GM20000 (cell line): ENCODE measurements around the gene ENPEP.

ENCODE experiments used
- DNase-seq: peaks from one replicate; pipeline ENCODE4 v3.0.0; 2012; ENCODE audit warnings: low spot score
- CTCF ChIP-seq: IDR thresholded peaks from 2 replicates; pipeline ENCODE4 v1.5.1; 2012; ENCODE audit warnings: mild to moderate bottlenecking, control low read depth; ENCODE audit errors: extremely low read depth, missing control alignments

Gene ENPEP

GRCh38 chr4:110512901-110513300 is 36.9 kb downstream of the ENPEP start:
- no peak for DNase-seq
- TF ChIP-seq CTCF = no peak

GRCh38 chr4:110514889-110515479 is 39.0 kb downstream of the ENPEP start:
- peak; percentile 18 for TF ChIP-seq CTCF
- DNase-seq = peak; percentile 10

GRCh38 chr4:110515676-110516075 is 39.7 kb downstream of the ENPEP start:
- no peak for DNase-seq
- no peak for TF ChIP-seq CTCF

GRCh38 chr4:110516106-110516922 is 40.4 kb downstream of the ENPEP start:
- DNase-seq = peak; percentile 41
- peak; percentile 58 for TF ChIP-seq CTCF

- TF ChIP-seq CTCF = peak; percentile 81
- DNase-seq = peak; percentile 14
These were observed 43.0 kb downstream of the ENPEP start for GRCh38 chr4:110518889-110519490.

GRCh38 chr4:110520886-110521285 is 44.9 kb downstream of the ENPEP start:
- no peak for DNase-seq
- no peak for TF ChIP-seq CTCF

- TF ChIP-seq CTCF = no peak
- no peak for DNase-seq
These were observed 50.6 kb downstream of the ENPEP start for GRCh38 chr4:110526589-110526988.
